Kidney (tissue), 14 donors: ENCODE data around the gene CTR9. TPM values are rescaled to one million over a fixed set of nuclear protein-coding genes. Genes with fewer than 3 reads are reported as not detected.

Experiments used
- DNase-seq, 5 donors: peaks; one replicate each; pipeline ENCODE4 v3.0.0-alpha.2; 2013 to 2020
- FAIRE-seq: peaks from 2 replicates; lab custom pipeline; 2012; peaks lifted over from hg19 to GRCh38; lab: Jason Lieb, UNC
- H3K27ac ChIP-seq, 2 donors: one replicate each; pipeline ENCODE4 v1.7.0; 2013; ENCODE audit warnings: low read depth in 2 of 2, low read length in 2 of 2, inconsistent platforms in 1 of 2
- H3K27me3 ChIP-seq: one replicate; pipeline ENCODE4 v1.7.1; 2013; ENCODE audit warnings: low read length, inconsistent platforms; ENCODE audit not compliant: control insufficient read depth, insufficient read depth
- H3K36me3 ChIP-seq, 3 donors: one replicate each; pipeline versions ENCODE4 v1.7.0 to v1.7.1; 2013; ENCODE audit warnings: low read length in 3 of 3, control low read depth in 1 of 3, inconsistent platforms in 1 of 3; ENCODE audit not compliant: insufficient read depth in 3 of 3, control insufficient read depth in 2 of 3
- H3K4me1 ChIP-seq, 3 donors: one replicate each; pipeline versions ENCODE4 v1.7.0 to v1.7.1; 2013; ENCODE audit warnings: low read length in 3 of 3, inconsistent platforms in 1 of 3, low read depth in 1 of 3; ENCODE audit not compliant: control insufficient read depth in 2 of 3, insufficient read depth in 2 of 3
- H3K4me3 ChIP-seq, 3 donors: one replicate each; pipeline versions ENCODE4 v1.7.0 to v1.8.1; 2013; ENCODE audit warnings: low read length in 3 of 3, control low read depth in 1 of 3, inconsistent platforms in 1 of 3
- H3K9ac ChIP-seq, 3 donors: one replicate each; pipeline versions ENCODE4 v1.7.0 to v1.7.1; 2013; ENCODE audit warnings: low read length in 3 of 3, control low read depth in 1 of 3, inconsistent platforms in 1 of 3
- H3K9me3 ChIP-seq, 3 donors: one replicate each; pipeline versions ENCODE4 v1.7.0 to v1.7.1; 2013; ENCODE audit warnings: low read length in 3 of 3, control low read depth in 1 of 3, inconsistent platforms in 1 of 3; ENCODE audit not compliant: control insufficient read depth in 2 of 3, insufficient read depth in 1 of 3
- intact Hi-C: fragments of 100-400 bp; cut with DNase I; formaldehyde crosslinking; loops from one replicate; pipeline ENCODE4 v1.11.1; 2022
- polyA plus RNA-seq: library from polyadenylated mRNA; stranded (reverse); fragments of 350-450 nt; fragmentation: Illumina TruSeq; extraction: RNeasy Lipid Tissue Mini Kit (QIAGEN cat#74804); gene quantifications from one replicate; pipeline ENCODE4 v1.2.3, GENCODE V29; 2014; ENCODE audit warnings: low read depth, low replicate concordance; ENCODE audit not compliant: insufficient read depth
- total RNA-seq: library from RNA; stranded (reverse); fragmentation: NEBNext Ultra II Directional; extraction: Animal tissue kit (Norgen Biotek cat#: 25700); gene quantifications from one replicate; pipeline ENCODE4 v1.2.1, GENCODE V29; 2021
- TF ChIP-seq, protein P1 (sequence below): IDR thresholded peaks from 3 replicates; pipeline ENCODE4 v1.5.1; 2012; ENCODE audit warnings: mild to moderate bottlenecking, moderate library complexity, borderline replicate concordance; ENCODE audit not compliant: insufficient read depth; ENCODE audit errors: extremely low read depth
- donor health status: control.
- donor health status: control.
- donor health status: control.
- donor health status: control.
- donor health status: control.
- donor health status: DM: yes; HTN: yes; CAD: no.
- donor health status: Normal renal cell carcinoma (clear cell type).

The CTR9 gene
- total and polyA plus RNA-seq, 2 donors from 2014 or later, result 16.7 to 33.3 TPM

GRCh38 chr11:10823152-10823579 lies 72.1 kb downstream of the CTR9 start:
- Histone ChIP-seq H3K9me3 (no peaks in the 10 kb centered on the region), H3K4me3 (peak overlapping the region in 1 of 3 donors; percentile 33), H3K9ac (peak overlapping the region in 1 of 3 donors; percentile 13), H3K36me3 (no peaks in the 10 kb centered on the region), H3K27ac (peak overlapping the region in 1 of 2 donors; percentile 53), H3K4me1 (peaks cover 0 to 5% (median 0%) of the 10 kb centered on the region in 3 donors), H3K27me3 (no peaks in the 10 kb centered on the region)
- intact Hi-C loops, result no loop called here
- FAIRE-seq (no peak), DNase-seq (peak in 2 of 5 donors; percentile 3 to 37)
- TF ChIP-seq, protein P1, sequence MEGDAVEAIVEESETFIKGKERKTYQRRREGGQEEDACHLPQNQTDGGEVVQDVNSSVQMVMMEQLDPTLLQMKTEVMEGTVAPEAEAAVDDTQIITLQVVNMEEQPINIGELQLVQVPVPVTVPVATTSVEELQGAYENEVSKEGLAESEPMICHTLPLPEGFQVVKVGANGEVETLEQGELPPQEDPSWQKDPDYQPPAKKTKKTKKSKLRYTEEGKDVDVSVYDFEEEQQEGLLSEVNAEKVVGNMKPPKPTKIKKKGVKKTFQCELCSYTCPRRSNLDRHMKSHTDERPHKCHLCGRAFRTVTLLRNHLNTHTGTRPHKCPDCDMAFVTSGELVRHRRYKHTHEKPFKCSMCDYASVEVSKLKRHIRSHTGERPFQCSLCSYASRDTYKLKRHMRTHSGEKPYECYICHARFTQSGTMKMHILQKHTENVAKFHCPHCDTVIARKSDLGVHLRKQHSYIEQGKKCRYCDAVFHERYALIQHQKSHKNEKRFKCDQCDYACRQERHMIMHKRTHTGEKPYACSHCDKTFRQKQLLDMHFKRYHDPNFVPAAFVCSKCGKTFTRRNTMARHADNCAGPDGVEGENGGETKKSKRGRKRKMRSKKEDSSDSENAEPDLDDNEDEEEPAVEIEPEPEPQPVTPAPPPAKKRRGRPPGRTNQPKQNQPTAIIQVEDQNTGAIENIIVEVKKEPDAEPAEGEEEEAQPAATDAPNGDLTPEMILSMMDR, result no peak

GRCh38 chr11:10824888-10825287 lies 73.8 kb downstream of the CTR9 start:
- TF ChIP-seq, protein P1, result no peak
- Histone ChIP-seq H3K9ac (no peak overlapping the region), H3K27me3 (no peaks in the 10 kb centered on the region), H3K36me3 (no peaks in the 10 kb centered on the region), H3K4me1 (peaks cover 0 to 5% (median 0%) of the 10 kb centered on the region in 3 donors), H3K4me3 (no peak overlapping the region), H3K9me3 (no peaks in the 10 kb centered on the region), H3K27ac (no peak overlapping the region)
- DNase-seq (no peak), FAIRE-seq (no peak)
- intact Hi-C loops, result no loop called here

DNA sequence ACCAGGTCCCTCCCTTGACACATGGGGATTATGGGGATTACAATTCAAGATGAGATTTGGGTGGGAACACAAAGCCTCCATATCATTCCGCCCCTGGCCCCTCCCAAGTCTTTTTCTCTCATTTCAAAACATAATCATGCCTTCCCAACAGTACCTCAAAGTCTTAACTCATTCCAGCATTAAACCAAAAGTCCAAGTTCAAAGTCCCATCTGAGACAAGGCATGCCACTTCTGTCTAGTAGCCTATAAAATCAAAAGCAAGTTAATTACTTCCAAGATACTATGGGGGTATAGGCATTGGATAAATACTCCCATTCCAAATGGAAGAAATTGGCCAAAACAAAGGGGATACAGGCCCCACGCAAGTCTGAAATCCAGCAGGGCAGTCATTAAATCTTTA lies 77.4 kb downstream of the CTR9 start:
- no peak for DNase-seq
- H3K4me3 ChIP-seq, result no peak overlapping the region
- H3K4me1 ChIP-seq, result no peaks in the 10 kb centered on the region
- FAIRE-seq, result no peak
- H3K9ac ChIP-seq, result no peak overlapping the region
- H3K27me3 ChIP-seq, result no peaks in the 10 kb centered on the region
- TF ChIP-seq, protein P1, result no peak
- intact Hi-C loops, result no loop called here
- H3K9me3 ChIP-seq, result no peaks in the 10 kb centered on the region
- no peaks in the 10 kb centered on the region for H3K36me3 ChIP-seq
- no peak overlapping the region for H3K27ac ChIP-seq

- FAIRE-seq (no peak), DNase-seq (no peak)
- Histone ChIP-seq H3K9ac (no peak overlapping the region), H3K36me3 (no peaks in the 10 kb centered on the region), H3K4me1 (no peaks in the 10 kb centered on the region), H3K9me3 (no peaks in the 10 kb centered on the region), H3K4me3 (no peak overlapping the region), H3K27ac (no peak overlapping the region), H3K27me3 (no peaks in the 10 kb centered on the region)
- intact Hi-C loops, result no loop called here
- TF ChIP-seq, protein P1, result no peak
Observed at GRCh38 chr11:10829139-10829538, 78.1 kb downstream of the CTR9 start.
